WTC11 (cell line): ENCODE data around the gene PTPRG. TPM values are rescaled to one million over a fixed set of nuclear protein-coding genes. Genes with fewer than 3 reads are reported as not detected.

Experiments used
- ATAC-seq: fragments of 200-7000 bp; cut with Tn5 transposase; 2 replicates; pipeline ENCODE4 v1.10.0; 2021; ENCODE audit warnings: mild to moderate bottlenecking, moderate library complexity
- CTCF ChIA-PET: fragments of 300-600 bp; sonication (Branson Sonifier 250); formaldehyde crosslinking; loops from one replicate; lab custom pipeline; 2021; ENCODE audit warnings: antibody characterized with exemption; lab: Charles Lee
- POLR2A ChIA-PET: fragments of 350-600 bp; sonication (Branson Sonifier 250); formaldehyde crosslinking; loops from one replicate; lab custom pipeline; 2021; ENCODE audit warnings: antibody characterized with exemption; lab: Charles Lee
- DNase-seq: peaks from one replicate; pipeline ENCODE4 v3.0.0; 2021; ENCODE audit warnings: low spot score
- H3K27ac Mint-ChIP-seq: 2 replicates; pipeline ENCODE4 v1.8.0; 2021; ENCODE audit warnings: mixed read lengths
- H3K27me3 Mint-ChIP-seq: 2 replicates; pipeline ENCODE4 v1.8.0; 2021; ENCODE audit warnings: low read depth, mild to moderate bottlenecking, moderate library complexity, mixed read lengths
- H3K36me3 Mint-ChIP-seq: 2 replicates; pipeline ENCODE4 v1.8.0; 2021; ENCODE audit warnings: mixed read lengths
- H3K4me1 Mint-ChIP-seq: 2 replicates; pipeline ENCODE4 v1.8.0; 2022; ENCODE audit warnings: mixed read lengths
- H3K4me3 Mint-ChIP-seq: 2 replicates; pipeline ENCODE4 v1.8.0; 2021; ENCODE audit warnings: mild to moderate bottlenecking, moderate library complexity, mixed read lengths
- H3K9me3 Mint-ChIP-seq: 2 replicates; pipeline ENCODE4 v1.8.0; 2021; ENCODE audit warnings: mixed read lengths
- FOXK1 ChIP-seq: sonication (generic); formaldehyde crosslinking; IDR thresholded peaks from 2 replicates; pipeline ENCODE4 v1.8.0; 2022; ENCODE audit warnings: mild to moderate bottlenecking, moderate library complexity, missing genetic modification reagents
- MYBL2 ChIP-seq: sonication (generic); formaldehyde crosslinking; IDR thresholded peaks from 2 replicates; pipeline ENCODE4 v1.8.1; 2023; ENCODE audit warnings: mild to moderate bottlenecking, moderate library complexity, missing genetic modification reagents
- RELA ChIP-seq: sonication (generic); formaldehyde crosslinking; IDR thresholded peaks from 2 replicates; pipeline ENCODE4 v1.8.1; 2022; ENCODE audit warnings: missing genetic modification reagents, mild to moderate bottlenecking, borderline replicate concordance
- ZNF138 ChIP-seq: sonication (generic); formaldehyde crosslinking; conservative IDR thresholded peaks from 2 replicates; pipeline ENCODE4 v1.8.1; 2022; ENCODE audit warnings: mild to moderate bottlenecking, moderate library complexity, missing genetic modification reagents
- ZNF263 ChIP-seq: sonication (generic); formaldehyde crosslinking; IDR thresholded peaks from 2 replicates; pipeline ENCODE4 v1.8.1; 2022; ENCODE audit warnings: low read depth, mild to moderate bottlenecking, moderate library complexity, missing genetic modification reagents
- ZNF416 ChIP-seq: fragments of 250-450 bp; sonication (Bioruptor Pico); IDR thresholded peaks from 2 replicates; pipeline ENCODE4 v1.9.0; 2021; ENCODE audit warnings: mild to moderate bottlenecking, inconsistent platforms
- total RNA-seq: library from RNA; stranded (reverse); gene quantifications from 3 replicates; pipeline ENCODE4 v1.2.3, GENCODE V29; 2021
- TF ChIP-seq, protein P1 (sequence below): sonication (generic); formaldehyde crosslinking; IDR thresholded peaks from 2 replicates; pipeline ENCODE4 v1.8.1; 2023; ENCODE audit warnings: mild to moderate bottlenecking, missing genetic modification reagents, moderate library complexity
- TF ChIP-seq, protein P2 (sequence below): sonication (generic); formaldehyde crosslinking; IDR thresholded peaks from 2 replicates; pipeline ENCODE4 v1.8.0; 2023; ENCODE audit warnings: mild to moderate bottlenecking, missing genetic modification reagents
- TF ChIP-seq, protein P3 (sequence below): sonication (generic); formaldehyde crosslinking; IDR thresholded peaks from 2 replicates; pipeline ENCODE4 v1.8.0; 2022; ENCODE audit warnings: missing genetic modification reagents
- TF ChIP-seq, protein P4 (sequence below): fragments of 250-450 bp; sonication (Bioruptor Pico); conservative IDR thresholded peaks from 2 replicates; pipeline ENCODE4 v1.9.0; 2021; ENCODE audit warnings: mild to moderate bottlenecking
- TF ChIP-seq, protein P5 (sequence below): sonication (generic); formaldehyde crosslinking; IDR thresholded peaks from 2 replicates; pipeline ENCODE4 v1.8.0; 2023; ENCODE audit warnings: missing genetic modification reagents, mild to moderate bottlenecking, borderline replicate concordance

The PTPRG gene
- total RNA-seq, 1 experiment from 2014 or later, result 106 TPM

DNA sequence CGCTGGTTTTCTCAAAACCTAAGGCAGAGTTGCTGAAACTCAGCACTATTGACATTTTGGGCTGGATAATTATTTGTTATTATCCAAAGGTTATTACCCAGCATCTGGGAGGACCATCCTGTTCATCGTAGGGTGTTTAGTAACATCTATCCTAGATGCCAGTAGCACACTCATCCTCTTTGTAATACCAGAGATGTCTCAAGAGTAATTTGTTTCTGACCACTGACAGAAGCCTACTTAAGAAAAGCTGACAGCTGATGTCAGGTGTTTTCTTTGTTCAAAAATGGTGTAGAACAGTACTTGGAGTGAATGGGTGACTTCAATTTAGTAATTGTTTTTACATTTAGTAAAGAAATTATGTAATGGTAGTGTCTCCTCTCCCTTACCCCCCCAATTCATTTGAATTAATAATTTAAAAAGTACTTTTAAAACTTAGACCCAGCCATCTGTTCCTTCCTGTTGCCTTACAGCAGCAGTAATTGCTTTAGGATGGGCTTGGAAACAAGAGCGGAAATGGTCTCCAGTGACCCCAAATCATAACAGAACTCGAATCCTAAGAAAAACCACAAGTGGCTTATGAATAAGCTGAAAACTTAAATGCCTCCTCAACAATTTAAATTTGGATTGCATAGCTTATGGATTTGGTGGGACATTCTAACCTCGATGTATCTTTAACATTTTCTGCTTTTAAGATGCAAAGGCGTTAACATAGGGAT is 105.4 kb downstream of the PTPRG start:
- Mint-ChIP-seq H3K27ac (no peak overlapping the region), H3K27me3 (no peaks in the 10 kb centered on the region), H3K4me3 (no peak overlapping the region), H3K4me1 (peaks cover 85% of the 10 kb centered on the region), H3K9me3 (peaks cover 10% of the 10 kb centered on the region; the same call in 1 of the 2 replicates), H3K36me3 (peaks cover 15% of the 10 kb centered on the region)
- POLR2A ChIA-PET, result interaction anchor here (1.2 kb wide), 1 partner anchor 37 kb away, joined by 3 read pairs; no protein-coding TSS in a partner anchor
- ATAC-seq (no peak), DNase-seq (no peak)
- TF ChIP-seq MYBL2 (CRISPR knock-in tag) (no peak), RELA (CRISPR knock-in tag) (no peak), FOXK1 (CRISPR knock-in tag) (no peak), ZNF263 (no peak), ZNF138 (no peak), ZNF416 (no peak)
- TF ChIP-seq, protein P1, sequence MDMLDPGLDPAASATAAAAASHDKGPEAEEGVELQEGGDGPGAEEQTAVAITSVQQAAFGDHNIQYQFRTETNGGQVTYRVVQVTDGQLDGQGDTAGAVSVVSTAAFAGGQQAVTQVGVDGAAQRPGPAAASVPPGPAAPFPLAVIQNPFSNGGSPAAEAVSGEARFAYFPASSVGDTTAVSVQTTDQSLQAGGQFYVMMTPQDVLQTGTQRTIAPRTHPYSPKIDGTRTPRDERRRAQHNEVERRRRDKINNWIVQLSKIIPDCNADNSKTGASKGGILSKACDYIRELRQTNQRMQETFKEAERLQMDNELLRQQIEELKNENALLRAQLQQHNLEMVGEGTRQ (CRISPR knock-in tag), result no peak
- TF ChIP-seq, protein P2, sequence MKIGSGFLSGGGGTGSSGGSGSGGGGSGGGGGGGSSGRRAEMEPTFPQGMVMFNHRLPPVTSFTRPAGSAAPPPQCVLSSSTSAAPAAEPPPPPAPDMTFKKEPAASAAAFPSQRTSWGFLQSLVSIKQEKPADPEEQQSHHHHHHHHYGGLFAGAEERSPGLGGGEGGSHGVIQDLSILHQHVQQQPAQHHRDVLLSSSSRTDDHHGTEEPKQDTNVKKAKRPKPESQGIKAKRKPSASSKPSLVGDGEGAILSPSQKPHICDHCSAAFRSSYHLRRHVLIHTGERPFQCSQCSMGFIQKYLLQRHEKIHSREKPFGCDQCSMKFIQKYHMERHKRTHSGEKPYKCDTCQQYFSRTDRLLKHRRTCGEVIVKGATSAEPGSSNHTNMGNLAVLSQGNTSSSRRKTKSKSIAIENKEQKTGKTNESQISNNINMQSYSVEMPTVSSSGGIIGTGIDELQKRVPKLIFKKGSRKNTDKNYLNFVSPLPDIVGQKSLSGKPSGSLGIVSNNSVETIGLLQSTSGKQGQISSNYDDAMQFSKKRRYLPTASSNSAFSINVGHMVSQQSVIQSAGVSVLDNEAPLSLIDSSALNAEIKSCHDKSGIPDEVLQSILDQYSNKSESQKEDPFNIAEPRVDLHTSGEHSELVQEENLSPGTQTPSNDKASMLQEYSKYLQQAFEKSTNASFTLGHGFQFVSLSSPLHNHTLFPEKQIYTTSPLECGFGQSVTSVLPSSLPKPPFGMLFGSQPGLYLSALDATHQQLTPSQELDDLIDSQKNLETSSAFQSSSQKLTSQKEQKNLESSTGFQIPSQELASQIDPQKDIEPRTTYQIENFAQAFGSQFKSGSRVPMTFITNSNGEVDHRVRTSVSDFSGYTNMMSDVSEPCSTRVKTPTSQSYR (CRISPR knock-in tag), result no peak
- TF ChIP-seq, protein P3, sequence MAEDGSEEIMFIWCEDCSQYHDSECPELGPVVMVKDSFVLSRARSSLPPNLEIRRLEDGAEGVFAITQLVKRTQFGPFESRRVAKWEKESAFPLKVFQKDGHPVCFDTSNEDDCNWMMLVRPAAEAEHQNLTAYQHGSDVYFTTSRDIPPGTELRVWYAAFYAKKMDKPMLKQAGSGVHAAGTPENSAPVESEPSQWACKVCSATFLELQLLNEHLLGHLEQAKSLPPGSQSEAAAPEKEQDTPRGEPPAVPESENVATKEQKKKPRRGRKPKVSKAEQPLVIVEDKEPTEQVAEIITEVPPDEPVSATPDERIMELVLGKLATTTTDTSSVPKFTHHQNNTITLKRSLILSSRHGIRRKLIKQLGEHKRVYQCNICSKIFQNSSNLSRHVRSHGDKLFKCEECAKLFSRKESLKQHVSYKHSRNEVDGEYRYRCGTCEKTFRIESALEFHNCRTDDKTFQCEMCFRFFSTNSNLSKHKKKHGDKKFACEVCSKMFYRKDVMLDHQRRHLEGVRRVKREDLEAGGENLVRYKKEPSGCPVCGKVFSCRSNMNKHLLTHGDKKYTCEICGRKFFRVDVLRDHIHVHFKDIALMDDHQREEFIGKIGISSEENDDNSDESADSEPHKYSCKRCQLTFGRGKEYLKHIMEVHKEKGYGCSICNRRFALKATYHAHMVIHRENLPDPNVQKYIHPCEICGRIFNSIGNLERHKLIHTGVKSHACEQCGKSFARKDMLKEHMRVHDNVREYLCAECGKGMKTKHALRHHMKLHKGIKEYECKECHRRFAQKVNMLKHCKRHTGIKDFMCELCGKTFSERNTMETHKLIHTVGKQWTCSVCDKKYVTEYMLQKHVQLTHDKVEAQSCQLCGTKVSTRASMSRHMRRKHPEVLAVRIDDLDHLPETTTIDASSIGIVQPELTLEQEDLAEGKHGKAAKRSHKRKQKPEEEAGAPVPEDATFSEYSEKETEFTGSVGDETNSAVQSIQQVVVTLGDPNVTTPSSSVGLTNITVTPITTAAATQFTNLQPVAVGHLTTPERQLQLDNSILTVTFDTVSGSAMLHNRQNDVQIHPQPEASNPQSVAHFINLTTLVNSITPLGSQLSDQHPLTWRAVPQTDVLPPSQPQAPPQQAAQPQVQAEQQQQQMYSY (CRISPR knock-in tag), result no peak
- TF ChIP-seq, protein P4, sequence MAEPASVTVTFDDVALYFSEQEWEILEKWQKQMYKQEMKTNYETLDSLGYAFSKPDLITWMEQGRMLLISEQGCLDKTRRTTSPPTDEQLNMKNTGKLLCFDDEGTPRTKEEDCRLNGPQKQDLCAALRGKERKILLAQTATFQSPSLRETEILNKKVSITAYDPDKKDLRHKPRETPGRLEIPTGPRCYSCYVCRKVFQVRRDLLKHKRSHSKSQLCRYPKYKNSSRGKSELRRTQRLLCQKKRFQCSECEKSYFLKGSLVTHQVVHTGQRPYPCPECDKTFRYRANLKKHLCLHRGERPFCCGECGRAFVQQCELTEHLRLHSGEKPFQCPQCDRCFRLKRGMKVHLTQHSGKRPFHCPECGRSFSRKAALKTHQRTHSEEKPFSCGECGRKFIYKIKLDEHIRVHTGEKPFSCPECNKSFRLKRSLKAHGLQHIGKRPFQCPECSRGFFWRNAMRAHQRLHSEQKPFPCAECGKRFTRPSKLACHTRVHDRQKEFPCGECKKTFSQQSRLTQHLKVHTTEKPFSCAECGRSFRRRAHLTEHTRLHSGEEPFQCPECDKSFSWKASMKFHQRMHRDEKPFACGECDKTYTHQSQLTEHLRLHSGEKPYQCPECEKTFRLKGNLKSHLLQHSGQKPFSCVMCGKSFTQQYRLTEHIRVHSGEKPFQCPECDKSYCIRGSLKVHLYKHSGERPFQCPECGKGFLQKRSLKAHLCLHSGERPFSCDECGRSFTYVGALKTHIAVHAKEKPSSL, result no peak
- TF ChIP-seq, protein P5, sequence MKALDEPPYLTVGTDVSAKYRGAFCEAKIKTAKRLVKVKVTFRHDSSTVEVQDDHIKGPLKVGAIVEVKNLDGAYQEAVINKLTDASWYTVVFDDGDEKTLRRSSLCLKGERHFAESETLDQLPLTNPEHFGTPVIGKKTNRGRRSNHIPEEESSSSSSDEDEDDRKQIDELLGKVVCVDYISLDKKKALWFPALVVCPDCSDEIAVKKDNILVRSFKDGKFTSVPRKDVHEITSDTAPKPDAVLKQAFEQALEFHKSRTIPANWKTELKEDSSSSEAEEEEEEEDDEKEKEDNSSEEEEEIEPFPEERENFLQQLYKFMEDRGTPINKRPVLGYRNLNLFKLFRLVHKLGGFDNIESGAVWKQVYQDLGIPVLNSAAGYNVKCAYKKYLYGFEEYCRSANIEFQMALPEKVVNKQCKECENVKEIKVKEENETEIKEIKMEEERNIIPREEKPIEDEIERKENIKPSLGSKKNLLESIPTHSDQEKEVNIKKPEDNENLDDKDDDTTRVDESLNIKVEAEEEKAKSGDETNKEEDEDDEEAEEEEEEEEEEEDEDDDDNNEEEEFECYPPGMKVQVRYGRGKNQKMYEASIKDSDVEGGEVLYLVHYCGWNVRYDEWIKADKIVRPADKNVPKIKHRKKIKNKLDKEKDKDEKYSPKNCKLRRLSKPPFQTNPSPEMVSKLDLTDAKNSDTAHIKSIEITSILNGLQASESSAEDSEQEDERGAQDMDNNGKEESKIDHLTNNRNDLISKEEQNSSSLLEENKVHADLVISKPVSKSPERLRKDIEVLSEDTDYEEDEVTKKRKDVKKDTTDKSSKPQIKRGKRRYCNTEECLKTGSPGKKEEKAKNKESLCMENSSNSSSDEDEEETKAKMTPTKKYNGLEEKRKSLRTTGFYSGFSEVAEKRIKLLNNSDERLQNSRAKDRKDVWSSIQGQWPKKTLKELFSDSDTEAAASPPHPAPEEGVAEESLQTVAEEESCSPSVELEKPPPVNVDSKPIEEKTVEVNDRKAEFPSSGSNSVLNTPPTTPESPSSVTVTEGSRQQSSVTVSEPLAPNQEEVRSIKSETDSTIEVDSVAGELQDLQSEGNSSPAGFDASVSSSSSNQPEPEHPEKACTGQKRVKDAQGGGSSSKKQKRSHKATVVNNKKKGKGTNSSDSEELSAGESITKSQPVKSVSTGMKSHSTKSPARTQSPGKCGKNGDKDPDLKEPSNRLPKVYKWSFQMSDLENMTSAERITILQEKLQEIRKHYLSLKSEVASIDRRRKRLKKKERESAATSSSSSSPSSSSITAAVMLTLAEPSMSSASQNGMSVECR (CRISPR knock-in tag), result no peak
- CTCF ChIA-PET, result no interaction called here
